NCI-H187 treated with DMSO at 0.1 percent for 48 hours (cell line): Measurements from ENCODE around the gene PPP2R5D.
A peak's percentile ranks its signal among the peaks of the same experiment; 100 is the strongest.
"Not testable (repeated sequence)": the region's sequence is repeated elsewhere in the genome, so short reads cannot be mapped to it uniquely, and the experiment has no call there.

ENCODE experiments used
- DNase-seq: peaks from one replicate; lab custom pipeline; 2025; lab: John Stamatoyannopoulos, UW

The PPP2R5D gene

GRCh38 chr6:43032326-43032725 is 48.0 kb downstream of the PPP2R5D start:
- DNase-seq: no peak

- no peak for DNase-seq
Measured at GRCh38 chr6:43033496-43034189, 49.3 kb downstream of the PPP2R5D start.

- DNase-seq: no peak
Measured at GRCh38 chr6:43034190-43034525, 49.8 kb downstream of the PPP2R5D start.

- no peak for DNase-seq
Measured at GRCh38 chr6:43035495-43036194, 51.3 kb downstream of the PPP2R5D start.

GRCh38 chr6:43036712-43037111 is 52.3 kb downstream of the PPP2R5D start:
- no peak for DNase-seq

- DNase-seq: no peak
Measured at GRCh38 chr6:43037197-43037596, 52.8 kb downstream of the PPP2R5D start.

GRCh38 chr6:43037706-43038105 is 53.3 kb downstream of the PPP2R5D start:
- no peak for DNase-seq

GRCh38 chr6:43038727-43039126 is 54.4 kb downstream of the PPP2R5D start:
- no peak for DNase-seq

GRCh38 chr6:43040542-43041257 is 56.3 kb downstream of the PPP2R5D start:
- DNase-seq: no peak

GRCh38 chr6:43041475-43041874 is 57.1 kb downstream of the PPP2R5D start:
- not testable (repeated sequence) for DNase-seq

- DNase-seq: no peak
Measured at GRCh38 chr6:43043310-43043709, 58.9 kb downstream of the PPP2R5D start.

- no peak for DNase-seq
Measured at GRCh38 chr6:43045371-43045930, 61.1 kb downstream of the PPP2R5D start.

GRCh38 chr6:43047998-43048397 is 63.6 kb downstream of the PPP2R5D start:
- DNase-seq: no peak

- no peak for DNase-seq
Measured at GRCh38 chr6:43050981-43051380, 66.6 kb downstream of the PPP2R5D start.

GRCh38 chr6:43052225-43052841 is 68.0 kb downstream of the PPP2R5D start:
- no peak for DNase-seq

GRCh38 chr6:43052842-43053544 is 68.6 kb downstream of the PPP2R5D start:
- no peak for DNase-seq

- peak; percentile 90 for DNase-seq
Measured at GRCh38 chr6:43053545-43054205, 69.3 kb downstream of the PPP2R5D start, which contains the start of gene CUL7. TSS of gene CUL7 (minus strand) at chr6:43053851. CDS start at chr6:43052788, 1,063 bp downstream.

GRCh38 chr6:43054206-43054943 is 70.0 kb downstream of the PPP2R5D start:
- no peak for DNase-seq

- no peak for DNase-seq
Measured at GRCh38 chr6:43055966-43056365, 71.6 kb downstream of the PPP2R5D start.

- DNase-seq: no peak
Measured at GRCh38 chr6:43058531-43058930, 74.2 kb downstream of the PPP2R5D start.
